HepG2 (cell line): ENCODE measurements around the gene ESR1.

ENCODE experiments used
- EZH2 ChIP-seq: conservative IDR thresholded peaks from 2 replicates; pipeline ENCODE4 v1.6.1; 2012; ENCODE audit warnings: mild to moderate bottlenecking, low read depth, low read length, moderate library complexity
- GABPA ChIP-seq, 2 experiments: IDR thresholded peaks; 2 replicates each; pipeline ENCODE4 v1.6.1; 2011 to 2016; ENCODE audit warnings: low read depth in 2 of 2, low read length in 1 of 2, missing biosample characterization in 1 of 2, missing genetic modification characterization in 1 of 2
- NONO ChIP-seq, 2 experiments: fragments of 450-650 bp in 1 of 2; sonication (generic) in 1 of 2; formaldehyde crosslinking in 1 of 2; IDR thresholded peaks in 1 of 2; conservative IDR thresholded peaks in 1 of 2; 2 replicates each; pipeline versions ENCODE4 v1.6.1 to v1.8.0; 2017 to 2022; ENCODE audit warnings: mild to moderate bottlenecking in 1 of 2, missing genetic modification reagents in 1 of 2, moderate library complexity in 1 of 2
- NR3C1 ChIP-seq: sonication (generic); formaldehyde crosslinking; IDR thresholded peaks from 2 replicates; pipeline ENCODE4 v1.4.0; 2020; ENCODE audit warnings: missing genetic modification reagents
- PRPF4 ChIP-seq: fragments of 200-400 bp; formaldehyde crosslinking; IDR thresholded peaks from 2 replicates; pipeline ENCODE4 v1.6.1; 2016; ENCODE audit warnings: low read length, low read depth; ENCODE audit not compliant: poor library complexity, severe bottlenecking
- RXRA ChIP-seq: sonication (generic); formaldehyde crosslinking; IDR thresholded peaks from 2 replicates; pipeline ENCODE4 v1.5.1; 2020; ENCODE audit warnings: missing genetic modification reagents
- SAFB2 ChIP-seq: sonication (generic); formaldehyde crosslinking; IDR thresholded peaks from 2 replicates; pipeline ENCODE4 v1.5.1; 2020; ENCODE audit warnings: missing genetic modification reagents, low read depth, mild to moderate bottlenecking, borderline replicate concordance
- ZNF10 ChIP-seq: sonication (generic); formaldehyde crosslinking; IDR thresholded peaks from 2 replicates; pipeline ENCODE4 v1.4.0; 2020; ENCODE audit warnings: mild to moderate bottlenecking, low read depth, missing genetic modification reagents, borderline replicate concordance
- ZNF639 ChIP-seq: conservative IDR thresholded peaks from 2 replicates; pipeline ENCODE4 v1.6.1; 2018; ENCODE audit warnings: missing genetic modification reagents
- ZNF777 ChIP-seq: sonication (generic); formaldehyde crosslinking; IDR thresholded peaks from 2 replicates; pipeline ENCODE4 v1.4.0; 2020; ENCODE audit warnings: missing genetic modification reagents
- TF ChIP-seq, protein P1 (sequence below): sonication (generic); formaldehyde crosslinking; IDR thresholded peaks from 2 replicates; pipeline ENCODE4 v1.5.0; 2020; ENCODE audit warnings: mild to moderate bottlenecking, missing genetic modification reagents, moderate library complexity

DNA sequence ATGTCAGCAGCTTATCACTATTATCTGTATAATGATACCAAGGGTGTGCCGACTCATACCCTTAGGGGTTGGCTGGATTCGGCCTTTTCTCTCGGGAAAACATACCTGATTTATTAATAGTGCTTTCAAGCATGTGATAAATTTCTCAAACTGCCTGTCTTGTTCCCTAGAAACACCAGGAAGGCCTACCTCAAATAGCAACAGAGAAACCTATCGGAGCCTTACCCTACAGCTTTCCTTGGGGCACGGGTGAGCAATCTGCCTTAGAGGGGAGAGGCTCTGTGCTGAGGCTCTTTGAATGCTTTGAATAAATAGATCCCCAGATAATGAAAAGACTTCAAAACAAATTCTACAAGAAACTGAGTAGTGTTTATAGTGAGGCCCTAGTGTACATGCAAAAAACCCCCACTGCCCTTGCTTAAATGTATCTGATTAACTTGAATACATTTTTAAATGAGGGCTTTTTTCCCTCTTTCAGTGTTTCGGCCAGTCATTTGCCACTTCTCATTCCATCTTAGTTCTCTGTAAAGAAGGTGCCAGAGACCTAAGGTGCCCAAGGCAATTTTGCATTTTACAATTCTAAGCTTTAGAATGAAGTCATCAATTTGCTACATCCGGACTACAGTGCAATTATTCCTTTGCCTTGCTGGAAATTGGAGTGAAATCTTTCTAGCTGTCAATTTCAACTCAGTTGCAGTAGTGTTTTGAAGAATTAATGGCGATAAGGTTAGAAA is 320.1 kb downstream of the ESR1 start:
- TF ChIP-seq SAFB2 (CRISPR knock-in tag) (no peak), NR3C1 (CRISPR knock-in tag) (no peak), NONO (IDR thresholded peaks at IDR 0.05) (no peak), NONO (CRISPR knock-in tag; conservative IDR thresholded peaks at IDR 0.05) (no peak), PRPF4 (no peak), ZNF639 (CRISPR knock-in tag) (no peak), GABPA (IDR thresholded peaks at IDR 0.05; ENCODE audit: low read depth, low read length) (no peak), GABPA (CRISPR knock-in tag; IDR thresholded peaks at IDR 0.05; ENCODE audit: low read depth) (no peak), ZNF777 (CRISPR knock-in tag) (no peak), ZNF10 (CRISPR knock-in tag) (no peak), RXRA (CRISPR knock-in tag) (no peak), EZH2 (no peak)
- TF ChIP-seq, protein P1, sequence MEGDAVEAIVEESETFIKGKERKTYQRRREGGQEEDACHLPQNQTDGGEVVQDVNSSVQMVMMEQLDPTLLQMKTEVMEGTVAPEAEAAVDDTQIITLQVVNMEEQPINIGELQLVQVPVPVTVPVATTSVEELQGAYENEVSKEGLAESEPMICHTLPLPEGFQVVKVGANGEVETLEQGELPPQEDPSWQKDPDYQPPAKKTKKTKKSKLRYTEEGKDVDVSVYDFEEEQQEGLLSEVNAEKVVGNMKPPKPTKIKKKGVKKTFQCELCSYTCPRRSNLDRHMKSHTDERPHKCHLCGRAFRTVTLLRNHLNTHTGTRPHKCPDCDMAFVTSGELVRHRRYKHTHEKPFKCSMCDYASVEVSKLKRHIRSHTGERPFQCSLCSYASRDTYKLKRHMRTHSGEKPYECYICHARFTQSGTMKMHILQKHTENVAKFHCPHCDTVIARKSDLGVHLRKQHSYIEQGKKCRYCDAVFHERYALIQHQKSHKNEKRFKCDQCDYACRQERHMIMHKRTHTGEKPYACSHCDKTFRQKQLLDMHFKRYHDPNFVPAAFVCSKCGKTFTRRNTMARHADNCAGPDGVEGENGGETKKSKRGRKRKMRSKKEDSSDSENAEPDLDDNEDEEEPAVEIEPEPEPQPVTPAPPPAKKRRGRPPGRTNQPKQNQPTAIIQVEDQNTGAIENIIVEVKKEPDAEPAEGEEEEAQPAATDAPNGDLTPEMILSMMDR = no peak
